Skeletal muscle satellite cell (primary cell): Measurements from ENCODE around the gene MTCH2.
"Not testable (repeated sequence)": the region's sequence is repeated elsewhere in the genome, so short reads cannot be mapped to it uniquely, and the experiment has no call there.

Experiments used
- H3K27me3 ChIP-seq: 2 replicates; pipeline ENCODE4 v1.7.0; 2013; ENCODE audit warnings: low read length; ENCODE audit not compliant: control insufficient read depth, insufficient read depth
- H3K36me3 ChIP-seq: 2 replicates; pipeline ENCODE4 v1.7.0; 2013; ENCODE audit warnings: mild to moderate bottlenecking, control low read depth, low read length; ENCODE audit not compliant: insufficient read depth
- H3K4me1 ChIP-seq: 2 replicates; pipeline ENCODE4 v1.7.0; 2013; ENCODE audit warnings: low read length; ENCODE audit not compliant: control insufficient read depth, insufficient read depth
- H3K4me2 ChIP-seq: 2 replicates; pipeline ENCODE4 v1.7.0; 2013; ENCODE audit warnings: mild to moderate bottlenecking, low read length
- H3K4me3 ChIP-seq: 2 replicates; pipeline ENCODE4 v1.7.0; 2013; ENCODE audit warnings: low read length
- H3K9ac ChIP-seq: 2 replicates; pipeline ENCODE4 v1.7.0; 2013; ENCODE audit warnings: mild to moderate bottlenecking, low read depth, low read length, moderate library complexity
- H3K9me3 ChIP-seq: replicated peaks from 2 replicates; pipeline ENCODE4 v1.7.0; 2013; ENCODE audit warnings: mild to moderate bottlenecking, control low read depth, low read length

MTCH2 gene

DNA sequence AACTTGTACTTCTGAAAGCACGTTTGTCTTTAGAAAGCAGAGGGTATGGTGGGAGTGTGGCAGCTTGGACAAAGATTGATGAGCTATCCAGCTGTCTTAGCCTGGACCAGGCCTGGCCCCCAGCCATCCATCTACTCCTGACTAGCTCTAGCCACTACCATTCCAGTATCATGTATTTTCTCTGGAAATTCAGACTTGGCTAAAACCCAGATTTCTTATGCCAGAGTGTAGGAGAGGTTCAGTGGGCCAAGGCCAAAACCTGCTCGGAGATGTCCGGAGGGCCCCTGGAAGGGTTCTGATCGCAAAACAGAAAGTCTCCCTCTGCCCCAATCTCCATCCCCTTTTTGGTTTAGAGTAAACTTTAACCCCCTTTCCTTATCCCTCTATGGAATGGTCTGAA is 24.8 kb upstream of the MTCH2 start:
- Histone ChIP-seq H3K27me3 (no peaks in the 10 kb centered on the region), H3K36me3 (no peaks in the 10 kb centered on the region), H3K4me1 (peaks cover 6% of the 10 kb centered on the region), H3K4me3 (no peak overlapping the region), H3K9ac (no peak overlapping the region), H3K4me2 (no peak overlapping the region), H3K9me3 (no peaks in the 10 kb centered on the region)

- not testable (repeated sequence) for H3K36me3 ChIP-seq, H3K4me1 ChIP-seq, H3K9ac ChIP-seq, H3K27me3 ChIP-seq, H3K9me3 ChIP-seq, H3K4me3 ChIP-seq, H3K4me2 ChIP-seq
Measured at GRCh38 chr11:47664936-47665335, 22.6 kb upstream of the MTCH2 start.

DNA sequence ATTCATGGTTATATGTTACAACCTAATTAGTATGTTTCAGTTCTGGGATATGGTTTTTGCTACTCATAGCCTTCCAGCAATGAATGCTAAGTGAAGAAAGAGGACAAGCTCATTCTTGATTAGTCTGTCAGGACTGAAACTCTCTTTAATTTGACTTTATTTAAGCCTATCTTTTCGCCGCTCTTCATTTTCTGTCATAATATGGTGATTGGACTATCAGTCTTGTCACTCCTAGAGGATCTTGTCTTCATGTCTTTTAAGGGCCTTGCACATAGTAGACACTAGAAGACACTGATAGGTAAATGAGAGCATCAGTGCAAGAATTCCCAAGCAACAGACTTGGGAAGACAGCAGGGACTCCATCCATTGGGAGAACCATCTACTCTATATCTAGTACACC is 18.9 kb upstream of the MTCH2 start:
- H3K4me1 ChIP-seq = peaks cover 2% of the 10 kb centered on the region
- no peak overlapping the region for H3K4me2 ChIP-seq
- peaks cover 8% of the 10 kb centered on the region for H3K27me3 ChIP-seq
- H3K4me3 ChIP-seq = no peak overlapping the region
- H3K9ac ChIP-seq = no peak overlapping the region
- no peaks in the 10 kb centered on the region for H3K9me3 ChIP-seq
- no peaks in the 10 kb centered on the region for H3K36me3 ChIP-seq

- no peaks in the 10 kb centered on the region for H3K9me3 ChIP-seq
- no peaks in the 10 kb centered on the region for H3K36me3 ChIP-seq
- no peak overlapping the region for H3K4me3 ChIP-seq
- H3K9ac ChIP-seq = no peak overlapping the region
- H3K27me3 ChIP-seq = peaks cover 13% of the 10 kb centered on the region
- H3K4me1 ChIP-seq = peaks cover 2% of the 10 kb centered on the region
- H3K4me2 ChIP-seq = no peak overlapping the region
Measured at GRCh38 chr11:47659276-47659675, 16.9 kb upstream of the MTCH2 start.

DNA sequence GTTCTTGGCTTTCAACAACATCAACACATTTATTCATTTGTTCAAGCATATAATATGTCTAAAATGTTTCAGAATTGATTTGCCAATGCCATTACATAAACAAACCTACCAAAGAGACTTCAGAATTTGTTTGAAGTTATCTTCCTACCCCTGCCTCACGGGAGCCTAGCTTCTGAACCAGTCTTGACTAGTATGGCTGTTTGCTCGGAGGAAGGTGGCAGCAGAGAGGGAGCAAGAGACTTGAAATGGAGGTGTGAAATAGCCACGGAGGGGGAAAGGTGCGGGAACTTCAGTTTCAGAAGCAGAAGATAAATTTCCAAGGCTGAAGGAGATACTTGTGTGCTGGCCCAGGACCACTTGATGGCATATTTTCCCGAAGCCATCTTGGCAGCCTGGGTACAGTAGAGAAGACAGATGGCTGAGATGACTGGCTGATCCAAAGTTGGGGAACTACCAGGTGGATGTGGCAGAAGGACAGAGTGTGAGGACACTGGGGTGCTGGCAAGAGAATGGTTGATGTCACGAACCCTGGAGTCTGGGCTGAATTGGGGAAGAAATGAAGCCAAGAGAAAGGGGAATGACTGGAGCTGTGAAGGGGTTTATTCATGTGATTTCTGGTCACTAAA is 14.0 kb upstream of the MTCH2 start:
- Histone ChIP-seq H3K4me2 (no peak overlapping the region), H3K9ac (no peak overlapping the region), H3K4me3 (no peak overlapping the region), H3K27me3 (peaks cover 13% of the 10 kb centered on the region), H3K9me3 (no peaks in the 10 kb centered on the region), H3K4me1 (no peaks in the 10 kb centered on the region), H3K36me3 (no peaks in the 10 kb centered on the region)

GRCh38 chr11:47651818-47652469 is 9.6 kb upstream of the MTCH2 start:
- H3K4me2 ChIP-seq = no peak overlapping the region
- no peaks in the 10 kb centered on the region for H3K36me3 ChIP-seq
- H3K4me1 ChIP-seq = no peaks in the 10 kb centered on the region
- peaks cover 9% of the 10 kb centered on the region for H3K27me3 ChIP-seq
- no peaks in the 10 kb centered on the region for H3K9me3 ChIP-seq
- H3K9ac ChIP-seq = no peak overlapping the region
- no peak overlapping the region for H3K4me3 ChIP-seq

- Histone ChIP-seq H3K4me2 (no peak overlapping the region), H3K4me3 (no peak overlapping the region), H3K36me3 (no peaks in the 10 kb centered on the region), H3K9ac (no peak overlapping the region), H3K4me1 (no peaks in the 10 kb centered on the region), H3K27me3 (no peaks in the 10 kb centered on the region), H3K9me3 (no peaks in the 10 kb centered on the region)
Measured at GRCh38 chr11:47649276-47649675, 6.9 kb upstream of the MTCH2 start.

GRCh38 chr11:47646019-47646418 is 3.7 kb upstream of the MTCH2 start:
- Histone ChIP-seq H3K4me3 (no peak overlapping the region), H3K27me3 (no peaks in the 10 kb centered on the region), H3K36me3 (no peaks in the 10 kb centered on the region), H3K4me1 (peaks cover 6% of the 10 kb centered on the region), H3K9ac (no peak overlapping the region), H3K4me2 (no peak overlapping the region), H3K9me3 (no peaks in the 10 kb centered on the region)

DNA sequence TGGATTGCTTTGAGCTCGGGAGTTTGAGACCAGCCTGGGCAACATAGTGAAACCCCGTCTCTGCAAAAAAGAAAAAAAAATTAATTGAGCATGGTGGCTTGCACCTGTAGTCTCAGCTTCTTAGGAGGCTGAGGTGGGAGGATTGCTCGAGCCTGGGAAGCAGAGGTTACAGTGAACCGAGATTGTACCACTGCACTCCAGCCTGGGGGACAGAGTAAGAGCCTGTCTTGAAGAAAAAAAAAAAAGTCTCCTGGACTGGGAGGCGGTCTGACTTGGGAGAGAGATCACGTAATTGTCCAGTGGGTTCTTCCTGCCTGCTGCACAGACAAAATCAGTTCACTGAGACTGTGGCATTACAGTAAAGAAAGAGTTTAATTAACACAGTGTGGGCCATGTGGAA is 3.1 kb upstream of the MTCH2 start:
- H3K4me1 ChIP-seq = peaks cover 10% of the 10 kb centered on the region
- H3K27me3 ChIP-seq = no peaks in the 10 kb centered on the region
- H3K36me3 ChIP-seq = no peaks in the 10 kb centered on the region
- no peak overlapping the region for H3K4me3 ChIP-seq
- H3K9me3 ChIP-seq = no peaks in the 10 kb centered on the region
- no peak overlapping the region for H3K4me2 ChIP-seq
- H3K9ac ChIP-seq = no peak overlapping the region

DNA sequence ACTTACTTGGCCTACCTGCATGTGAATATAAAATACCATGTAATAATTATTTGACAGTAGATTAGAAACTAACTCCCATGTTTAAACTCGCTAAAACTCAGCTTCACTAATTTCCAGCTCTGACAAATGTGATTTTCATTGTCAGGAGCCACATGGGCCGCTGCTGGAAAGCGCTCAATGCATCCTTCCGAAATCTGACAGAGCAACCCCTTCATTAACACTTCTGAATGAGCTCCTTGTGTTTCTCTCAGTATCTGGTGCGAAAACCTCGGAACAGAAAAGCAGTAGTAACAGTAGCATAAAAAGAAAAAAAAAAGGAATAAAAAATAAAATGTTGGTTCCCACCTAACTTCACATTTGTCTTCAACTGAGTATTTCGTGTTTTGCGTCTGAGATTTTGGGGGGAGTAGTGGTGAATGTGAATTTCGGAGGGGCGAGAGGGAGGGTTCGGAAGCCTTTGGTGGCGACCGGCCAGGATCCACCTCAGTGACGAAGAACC is 710 bp downstream of the MTCH2 start:
- H3K9me3 ChIP-seq = no peaks in the 10 kb centered on the region
- H3K9ac ChIP-seq = peak overlapping the region; percentile 99
- peak overlapping the region; percentile 98 for H3K4me2 ChIP-seq
- peak overlapping the region; percentile 98 for H3K4me3 ChIP-seq
- H3K4me1 ChIP-seq = peaks cover 10% of the 10 kb centered on the region
- H3K27me3 ChIP-seq = no peaks in the 10 kb centered on the region
- H3K36me3 ChIP-seq = peaks cover 22% of the 10 kb centered on the region

DNA sequence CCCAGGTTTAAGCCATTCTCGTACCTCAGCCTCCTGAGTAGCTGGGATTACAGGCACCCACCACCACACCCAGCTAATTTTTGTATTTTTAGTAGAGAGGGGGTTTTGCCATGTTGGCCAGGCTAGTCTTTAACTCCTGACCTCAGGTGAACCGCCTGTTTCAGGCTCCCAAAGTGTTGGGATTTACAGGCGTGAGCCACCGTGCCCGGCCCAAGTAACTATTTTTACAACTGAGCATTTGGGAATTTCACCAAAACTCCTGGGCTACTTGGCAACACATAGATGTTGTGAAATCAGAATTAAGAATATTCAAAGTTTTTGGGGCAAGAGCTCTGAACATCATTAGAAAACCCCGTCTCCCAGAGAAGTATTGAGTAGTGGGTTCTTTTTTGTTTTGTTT is 1.9 kb downstream of the MTCH2 start:
- H3K4me2 ChIP-seq = peak overlapping the region; percentile 98
- peaks cover 10% of the 10 kb centered on the region for H3K4me1 ChIP-seq
- H3K9me3 ChIP-seq, H3K27me3 ChIP-seq, H3K9ac ChIP-seq: not testable (repeated sequence)
- H3K36me3 ChIP-seq = peaks cover 22% of the 10 kb centered on the region
- H3K4me3 ChIP-seq = peak overlapping the region; percentile 98

DNA sequence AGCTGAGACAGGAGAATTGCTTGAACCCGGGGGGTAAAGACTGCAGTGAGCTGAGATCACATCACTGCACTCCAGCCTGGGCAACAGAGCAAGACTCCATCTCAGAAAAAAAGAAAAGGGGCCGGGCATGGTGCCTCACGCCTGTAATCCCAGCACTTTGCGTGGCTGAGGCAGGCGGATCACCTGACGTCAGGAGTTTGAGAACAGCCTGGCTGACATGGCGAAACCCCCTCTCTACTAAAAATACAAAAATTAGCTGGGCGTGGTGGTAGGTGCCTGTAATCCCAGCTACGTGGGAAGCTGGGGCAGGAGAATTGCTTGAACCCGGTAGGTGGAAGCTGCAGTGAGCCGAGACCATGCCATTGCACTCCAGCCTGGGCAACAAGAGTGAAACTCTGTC is 6.0 kb downstream of the MTCH2 start:
- not testable (repeated sequence) for H3K9ac ChIP-seq, H3K4me2 ChIP-seq, H3K4me3 ChIP-seq, H3K9me3 ChIP-seq, H3K4me1 ChIP-seq, H3K27me3 ChIP-seq
- peaks cover 48% of the 10 kb centered on the region for H3K36me3 ChIP-seq
